ENCODE measurements around the gene NLGN1. TPM values are rescaled to one million over a fixed set of nuclear protein-coding genes. Genes with fewer than 3 reads are reported as not detected.

NLGN1 gene
- total and polyA plus RNA-seq, 9 of the 15 experiments (the other 6 are each of a cell fraction or from before 2014, with no cell fraction given), result under 0.01 to 0.01 TPM; not detected in 7

GRCh38 chr3:174223042-174223441 lies 825.5 kb downstream of the NLGN1 start (continued):
- TF ChIP-seq, protein P1, sequence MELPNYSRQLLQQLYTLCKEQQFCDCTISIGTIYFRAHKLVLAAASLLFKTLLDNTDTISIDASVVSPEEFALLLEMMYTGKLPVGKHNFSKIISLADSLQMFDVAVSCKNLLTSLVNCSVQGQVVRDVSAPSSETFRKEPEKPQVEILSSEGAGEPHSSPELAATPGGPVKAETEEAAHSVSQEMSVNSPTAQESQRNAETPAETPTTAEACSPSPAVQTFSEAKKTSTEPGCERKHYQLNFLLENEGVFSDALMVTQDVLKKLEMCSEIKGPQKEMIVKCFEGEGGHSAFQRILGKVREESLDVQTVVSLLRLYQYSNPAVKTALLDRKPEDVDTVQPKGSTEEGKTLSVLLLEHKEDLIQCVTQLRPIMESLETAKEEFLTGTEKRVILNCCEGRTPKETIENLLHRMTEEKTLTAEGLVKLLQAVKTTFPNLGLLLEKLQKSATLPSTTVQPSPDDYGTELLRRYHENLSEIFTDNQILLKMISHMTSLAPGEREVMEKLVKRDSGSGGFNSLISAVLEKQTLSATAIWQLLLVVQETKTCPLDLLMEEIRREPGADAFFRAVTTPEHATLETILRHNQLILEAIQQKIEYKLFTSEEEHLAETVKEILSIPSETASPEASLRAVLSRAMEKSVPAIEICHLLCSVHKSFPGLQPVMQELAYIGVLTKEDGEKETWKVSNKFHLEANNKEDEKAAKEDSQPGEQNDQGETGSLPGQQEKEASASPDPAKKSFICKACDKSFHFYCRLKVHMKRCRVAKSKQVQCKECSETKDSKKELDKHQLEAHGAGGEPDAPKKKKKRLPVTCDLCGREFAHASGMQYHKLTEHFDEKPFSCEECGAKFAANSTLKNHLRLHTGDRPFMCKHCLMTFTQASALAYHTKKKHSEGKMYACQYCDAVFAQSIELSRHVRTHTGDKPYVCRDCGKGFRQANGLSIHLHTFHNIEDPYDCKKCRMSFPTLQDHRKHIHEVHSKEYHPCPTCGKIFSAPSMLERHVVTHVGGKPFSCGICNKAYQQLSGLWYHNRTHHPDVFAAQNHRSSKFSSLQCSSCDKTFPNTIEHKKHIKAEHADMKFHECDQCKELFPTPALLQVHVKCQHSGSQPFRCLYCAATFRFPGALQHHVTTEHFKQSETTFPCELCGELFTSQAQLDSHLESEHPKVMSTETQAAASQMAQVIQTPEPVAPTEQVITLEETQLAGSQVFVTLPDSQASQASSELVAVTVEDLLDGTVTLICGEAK (IDR thresholded peaks at IDR 0.05), result no peak
- TF ChIP-seq, protein P1 (CRISPR knock-in tag; IDR thresholded peaks at IDR 0.05), result no peak
- TF ChIP-seq ZNF134 (CRISPR knock-in tag; conservative IDR thresholded peaks at IDR 0.05) (no peak), ATF4 (CRISPR knock-in tag; IDR thresholded peaks at IDR 0.05) (no peak), ZNF121 (CRISPR knock-in tag; conservative IDR thresholded peaks at IDR 0.05) (no peak), PTTG1 (tag; IDR thresholded peaks at IDR 0.05; ENCODE audit: low read depth) (no peak), GMEB1 (CRISPR knock-in tag; IDR thresholded peaks at IDR 0.05) (no peak), ELF2 (CRISPR knock-in tag; IDR thresholded peaks at IDR 0.05) (no peak), LCOR (CRISPR knock-in tag; IDR thresholded peaks at IDR 0.05) (no peak), STAT5A (IDR thresholded peaks at IDR 0.05; ENCODE audit: borderline replicate concordance, low read length) (no peak), MTF1 (CRISPR knock-in tag; IDR thresholded peaks at IDR 0.05; ENCODE audit: borderline replicate concordance) (no peak)
- TF ChIP-seq, protein P2, sequence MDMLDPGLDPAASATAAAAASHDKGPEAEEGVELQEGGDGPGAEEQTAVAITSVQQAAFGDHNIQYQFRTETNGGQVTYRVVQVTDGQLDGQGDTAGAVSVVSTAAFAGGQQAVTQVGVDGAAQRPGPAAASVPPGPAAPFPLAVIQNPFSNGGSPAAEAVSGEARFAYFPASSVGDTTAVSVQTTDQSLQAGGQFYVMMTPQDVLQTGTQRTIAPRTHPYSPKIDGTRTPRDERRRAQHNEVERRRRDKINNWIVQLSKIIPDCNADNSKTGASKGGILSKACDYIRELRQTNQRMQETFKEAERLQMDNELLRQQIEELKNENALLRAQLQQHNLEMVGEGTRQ (CRISPR knock-in tag; IDR thresholded peaks at IDR 0.05), result no peak
- TF ChIP-seq, protein P3, sequence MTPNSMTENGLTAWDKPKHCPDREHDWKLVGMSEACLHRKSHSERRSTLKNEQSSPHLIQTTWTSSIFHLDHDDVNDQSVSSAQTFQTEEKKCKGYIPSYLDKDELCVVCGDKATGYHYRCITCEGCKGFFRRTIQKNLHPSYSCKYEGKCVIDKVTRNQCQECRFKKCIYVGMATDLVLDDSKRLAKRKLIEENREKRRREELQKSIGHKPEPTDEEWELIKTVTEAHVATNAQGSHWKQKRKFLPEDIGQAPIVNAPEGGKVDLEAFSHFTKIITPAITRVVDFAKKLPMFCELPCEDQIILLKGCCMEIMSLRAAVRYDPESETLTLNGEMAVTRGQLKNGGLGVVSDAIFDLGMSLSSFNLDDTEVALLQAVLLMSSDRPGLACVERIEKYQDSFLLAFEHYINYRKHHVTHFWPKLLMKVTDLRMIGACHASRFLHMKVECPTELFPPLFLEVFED (CRISPR knock-in tag; conservative IDR thresholded peaks at IDR 0.05), result no peak
